ENCODE data around the gene ERG28.

Gene ERG28

DNA sequence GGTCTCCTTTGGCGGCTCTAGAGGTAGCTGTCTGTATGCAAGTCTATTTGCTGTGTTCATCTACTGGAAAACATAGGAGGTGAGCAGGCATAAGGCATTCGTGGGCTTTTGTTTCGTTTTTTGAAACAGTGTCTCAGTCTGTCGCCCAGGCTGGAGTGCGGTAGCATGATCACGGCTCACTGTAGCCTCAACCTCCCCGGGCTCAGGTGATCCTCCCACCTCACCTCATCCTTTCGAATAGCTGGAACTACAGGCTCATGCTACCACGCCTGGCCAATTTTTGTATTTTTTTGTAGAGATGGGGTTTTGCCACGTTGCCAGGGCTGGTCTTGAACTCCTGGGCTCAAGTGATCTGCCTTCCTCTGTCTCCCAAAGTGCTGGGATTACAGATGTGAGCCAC lies 54.8 kb downstream of the ERG28 start:
- Histone ChIP-seq H3K4me3 (ENCODE audit: low read depth, low read length) (no peak overlapping the region), H3K36me3 (ENCODE audit: control insufficient read depth in 2 of 2, insufficient read depth in 1 of 2, low read length in 2 of 2) (no peaks in the 10 kb centered on the region), H3K9me3 (ENCODE audit: control insufficient read depth, insufficient read depth, low read depth, low read length) (no peaks in the 10 kb centered on the region), H3K27ac (ENCODE audit: extremely low read depth, low read depth, low read length) (no peak overlapping the region), H3K4me1 (ENCODE audit: control insufficient read depth, insufficient read depth, low read length) (no peaks in the 10 kb centered on the region)
- TF ChIP-seq WT1 (tag by site-specific recombination; IDR thresholded peaks at IDR 0.05) (no peak), ZNF560 (tag by site-specific recombination; IDR thresholded peaks at IDR 0.05; ENCODE audit: borderline replicate concordance) (no peak), ZNF169 (tag by site-specific recombination; IDR thresholded peaks at IDR 0.05) (no peak), PRDM1 (tag by site-specific recombination; IDR thresholded peaks at IDR 0.05) (no peak), ZNF223 (tag by site-specific recombination; IDR thresholded peaks at IDR 0.05) (no peak), ZNF114 (tag by site-specific recombination; IDR thresholded peaks at IDR 0.05) (no peak), ZNF510 (tag by site-specific recombination; IDR thresholded peaks at IDR 0.05; ENCODE audit: insufficient replicate concordance) (no peak), SP7 (tag by site-specific recombination; IDR thresholded peaks at IDR 0.05) (no peak), INSM2 (tag by site-specific recombination; IDR thresholded peaks at IDR 0.05) (no peak)
- TF ChIP-seq, protein P1, sequence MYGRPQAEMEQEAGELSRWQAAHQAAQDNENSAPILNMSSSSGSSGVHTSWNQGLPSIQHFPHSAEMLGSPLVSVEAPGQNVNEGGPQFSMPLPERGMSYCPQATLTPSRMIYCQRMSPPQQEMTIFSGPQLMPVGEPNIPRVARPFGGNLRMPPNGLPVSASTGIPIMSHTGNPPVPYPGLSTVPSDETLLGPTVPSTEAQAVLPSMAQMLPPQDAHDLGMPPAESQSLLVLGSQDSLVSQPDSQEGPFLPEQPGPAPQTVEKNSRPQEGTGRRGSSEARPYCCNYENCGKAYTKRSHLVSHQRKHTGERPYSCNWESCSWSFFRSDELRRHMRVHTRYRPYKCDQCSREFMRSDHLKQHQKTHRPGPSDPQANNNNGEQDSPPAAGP (tag by site-specific recombination; IDR thresholded peaks at IDR 0.05): no peak
- POLR2A ChIA-PET: interaction anchor here (0.9 kb wide), 2 partner anchors 31 to 43 kb away, joined by 4 to 6 read pairs; no protein-coding TSS in a partner anchor
- CTCF ChIA-PET: interaction anchor here (0.9 to 1.3 kb wide), 2 partner anchors 48 to 55 kb away, joined by 4 read pairs; partner anchors contain the start of genes ERG28 and TTLL5

DNA sequence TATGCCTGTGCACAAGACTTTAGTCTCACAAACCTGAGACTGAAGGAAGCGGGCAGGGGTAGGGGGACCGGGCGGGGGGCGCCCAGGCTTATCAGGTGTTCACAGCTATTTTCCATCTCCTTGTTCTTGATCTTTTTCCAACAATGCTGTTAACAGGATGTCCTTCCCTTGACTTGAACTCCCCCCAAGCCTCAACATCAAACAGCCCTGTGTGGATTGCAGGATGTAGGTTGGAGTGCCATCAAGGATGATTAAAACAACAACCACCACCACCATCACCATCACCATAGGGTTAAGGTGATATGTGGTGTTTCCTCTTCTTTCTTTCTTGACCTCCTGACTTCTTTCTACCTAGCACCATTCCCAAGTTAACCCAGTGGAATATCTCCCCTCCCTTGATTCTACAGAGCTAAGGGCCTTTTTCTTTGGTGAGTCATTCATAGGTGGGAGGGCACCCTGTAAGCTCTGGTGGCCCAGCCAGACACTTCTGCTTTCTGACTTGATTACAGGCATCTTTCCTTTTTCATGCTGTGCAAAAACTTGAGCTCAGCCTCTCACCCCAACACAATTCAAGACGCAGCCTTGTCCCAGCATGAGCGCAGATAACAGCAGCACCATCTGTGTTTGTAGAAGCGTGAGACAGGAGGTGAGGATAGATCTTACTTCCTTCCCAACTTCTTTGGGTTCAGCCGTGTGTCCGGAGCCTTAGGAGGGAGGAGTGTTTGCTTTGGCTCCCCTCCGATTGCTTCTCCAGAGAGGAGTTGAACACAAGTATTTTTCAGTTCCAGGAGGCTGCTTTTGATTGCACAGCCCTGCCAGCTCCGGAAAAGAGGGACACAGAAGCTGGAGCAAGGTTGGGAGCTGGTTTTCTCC lies 55.5 kb downstream of the ERG28 start:
- TF ChIP-seq ZNF629 (tag by site-specific recombination; IDR thresholded peaks at IDR 0.05) (no peak), ZNF37A (tag by site-specific recombination; IDR thresholded peaks at IDR 0.05) (no peak), ZNF624 (tag by site-specific recombination; IDR thresholded peaks at IDR 0.05) (no peak), ZFHX2 (tag by site-specific recombination; conservative IDR thresholded peaks at IDR 0.05) (no peak), ZNF157 (tag by site-specific recombination; IDR thresholded peaks at IDR 0.05) (no peak), ZNF426 (tag by site-specific recombination; IDR thresholded peaks at IDR 0.05) (no peak), KLF1 (tag by site-specific recombination; IDR thresholded peaks at IDR 0.05) (no peak)
- TF ChIP-seq, protein P2, sequence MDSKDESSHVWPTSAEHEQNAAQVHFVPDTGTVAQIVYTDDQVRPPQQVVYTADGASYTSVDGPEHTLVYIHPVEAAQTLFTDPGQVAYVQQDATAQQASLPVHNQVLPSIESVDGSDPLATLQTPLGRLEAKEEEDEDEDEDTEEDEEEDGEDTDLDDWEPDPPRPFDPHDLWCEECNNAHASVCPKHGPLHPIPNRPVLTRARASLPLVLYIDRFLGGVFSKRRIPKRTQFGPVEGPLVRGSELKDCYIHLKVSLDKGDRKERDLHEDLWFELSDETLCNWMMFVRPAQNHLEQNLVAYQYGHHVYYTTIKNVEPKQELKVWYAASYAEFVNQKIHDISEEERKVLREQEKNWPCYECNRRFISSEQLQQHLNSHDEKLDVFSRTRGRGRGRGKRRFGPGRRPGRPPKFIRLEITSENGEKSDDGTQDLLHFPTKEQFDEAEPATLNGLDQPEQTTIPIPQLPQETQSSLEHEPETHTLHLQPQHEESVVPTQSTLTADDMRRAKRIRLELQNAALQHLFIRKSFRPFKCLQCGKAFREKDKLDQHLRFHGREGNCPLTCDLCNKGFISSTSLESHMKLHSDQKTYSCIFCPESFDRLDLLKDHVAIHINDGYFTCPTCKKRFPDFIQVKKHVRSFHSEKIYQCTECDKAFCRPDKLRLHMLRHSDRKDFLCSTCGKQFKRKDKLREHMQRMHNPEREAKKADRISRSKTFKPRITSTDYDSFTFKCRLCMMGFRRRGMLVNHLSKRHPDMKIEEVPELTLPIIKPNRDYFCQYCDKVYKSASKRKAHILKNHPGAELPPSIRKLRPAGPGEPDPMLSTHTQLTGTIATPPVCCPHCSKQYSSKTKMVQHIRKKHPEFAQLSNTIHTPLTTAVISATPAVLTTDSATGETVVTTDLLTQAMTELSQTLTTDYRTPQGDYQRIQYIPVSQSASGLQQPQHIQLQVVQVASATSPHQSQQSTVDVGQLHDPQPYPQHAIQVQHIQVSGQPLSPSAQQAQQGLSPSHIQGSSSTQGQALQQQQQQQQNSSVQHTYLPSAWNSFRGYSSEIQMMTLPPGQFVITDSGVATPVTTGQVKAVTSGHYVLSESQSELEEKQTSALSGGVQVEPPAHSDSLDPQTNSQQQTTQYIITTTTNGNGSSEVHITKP (tag by site-specific recombination; IDR thresholded peaks at IDR 0.05): no peak
- ChIA-PET POLR2A (interaction anchor here (0.9 to 1.0 kb wide), 2 partner anchors 44 to 56 kb away, joined by 3 to 6 read pairs; partner anchors contain the start of genes ERG28 and TTLL5), CTCF (interaction anchor here (0.7 to 0.9 kb wide), 2 partner anchors 56 to 303 kb away, joined by 4 to 6 read pairs; partner anchors contain the start of genes ERG28 and TTLL5)
- H3K36me3 ChIP-seq (ENCODE audit: control insufficient read depth in 2 of 2, insufficient read depth in 1 of 2, low read length in 2 of 2): no peaks in the 10 kb centered on the region
- no peak overlapping the region for H3K4me3 ChIP-seq (ENCODE audit: low read depth, low read length)
- H3K4me1 ChIP-seq (ENCODE audit: control insufficient read depth, insufficient read depth, low read length): no peaks in the 10 kb centered on the region
- H3K27ac ChIP-seq (ENCODE audit: extremely low read depth, low read depth, low read length): no peak overlapping the region
- H3K9me3 ChIP-seq (ENCODE audit: control insufficient read depth, insufficient read depth, low read depth, low read length): no peaks in the 10 kb centered on the region

Measured in HEK293 (cell line).